B cell (primary cell): Measurements from ENCODE around the gene STX18.

Experiments
- EZH2 ChIP-seq: IDR thresholded peaks from 2 replicates; pipeline ENCODE4 v1.6.1; 2012; ENCODE audit warnings: borderline replicate concordance, low read depth, mild to moderate bottlenecking, moderate library complexity, low read length; ENCODE audit not compliant: insufficient read depth, poor library complexity, severe bottlenecking
- TF ChIP-seq, protein P1 (sequence below): fragments of 200-600 bp; IDR thresholded peaks from one replicate; pipeline ENCODE4 v1.8.0; 2022; ENCODE audit warnings: antibody characterized with exemption, mild to moderate bottlenecking

DNA sequence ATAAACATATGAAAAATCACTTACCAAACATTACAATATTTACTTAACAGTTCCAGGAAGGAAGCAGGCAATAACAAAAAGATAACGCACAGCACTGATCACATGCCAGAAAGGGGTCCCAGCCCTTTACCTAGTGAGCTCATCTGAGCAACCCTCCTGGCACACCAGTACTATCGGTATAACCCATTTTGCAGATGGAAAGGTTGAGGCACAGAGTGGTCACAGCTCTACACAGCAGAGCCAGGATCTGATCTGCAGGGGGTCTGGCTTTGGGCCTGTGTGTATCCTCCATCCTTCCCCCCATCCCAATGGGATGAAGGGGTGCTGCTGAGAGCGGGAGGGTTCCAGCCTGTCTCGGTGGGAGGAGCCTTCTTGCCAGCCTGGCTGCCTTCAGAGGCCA lies 150.0 kb downstream of the STX18 start:
- TF ChIP-seq, protein P1, sequence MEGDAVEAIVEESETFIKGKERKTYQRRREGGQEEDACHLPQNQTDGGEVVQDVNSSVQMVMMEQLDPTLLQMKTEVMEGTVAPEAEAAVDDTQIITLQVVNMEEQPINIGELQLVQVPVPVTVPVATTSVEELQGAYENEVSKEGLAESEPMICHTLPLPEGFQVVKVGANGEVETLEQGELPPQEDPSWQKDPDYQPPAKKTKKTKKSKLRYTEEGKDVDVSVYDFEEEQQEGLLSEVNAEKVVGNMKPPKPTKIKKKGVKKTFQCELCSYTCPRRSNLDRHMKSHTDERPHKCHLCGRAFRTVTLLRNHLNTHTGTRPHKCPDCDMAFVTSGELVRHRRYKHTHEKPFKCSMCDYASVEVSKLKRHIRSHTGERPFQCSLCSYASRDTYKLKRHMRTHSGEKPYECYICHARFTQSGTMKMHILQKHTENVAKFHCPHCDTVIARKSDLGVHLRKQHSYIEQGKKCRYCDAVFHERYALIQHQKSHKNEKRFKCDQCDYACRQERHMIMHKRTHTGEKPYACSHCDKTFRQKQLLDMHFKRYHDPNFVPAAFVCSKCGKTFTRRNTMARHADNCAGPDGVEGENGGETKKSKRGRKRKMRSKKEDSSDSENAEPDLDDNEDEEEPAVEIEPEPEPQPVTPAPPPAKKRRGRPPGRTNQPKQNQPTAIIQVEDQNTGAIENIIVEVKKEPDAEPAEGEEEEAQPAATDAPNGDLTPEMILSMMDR = no peak
- TF ChIP-seq EZH2 = no peak
